ENCODE results near the gene NELFB. TPM values are rescaled to one million over a fixed set of nuclear protein-coding genes. Genes with fewer than 3 reads are reported as not detected.
A peak's percentile ranks its signal among the peaks of the same experiment; 100 is the strongest.

Gene NELFB
- total and polyA plus RNA-seq, 9 of the 15 experiments (the other 6 are each of a cell fraction or from before 2014, with no cell fraction given): 0.24 to 84.0 (median 29.7) TPM

GRCh38 chr9:137277329-137278041 lies 22.4 kb downstream of the NELFB start, which contains the start of gene TOR4A (continued):
- TF ChIP-seq ZC3H11A (IDR thresholded peaks at IDR 0.05; ENCODE audit: low read depth, low read length) (no peak), ZNF592 (IDR thresholded peaks at IDR 0.05) (no peak), ELF1 (tag; IDR thresholded peaks at IDR 0.05) (peak; percentile 75), ZNF239 (CRISPR knock-in tag; IDR thresholded peaks at IDR 0.05) (no peak), SREBF1 (IDR thresholded peaks at IDR 0.05; ENCODE audit: borderline replicate concordance, low read depth, low read length) (0 out of 2 replicates have a peak, but pooled peaks have one; percentile 15), NR2C1 (IDR thresholded peaks at IDR 0.05) (0 out of 2 replicates have a peak, but pooled peaks have one; percentile 33), NR2C1 (tag; IDR thresholded peaks at IDR 0.05) (no peak), CCNT2 (IDR thresholded peaks at IDR 0.05; ENCODE audit: borderline replicate concordance, extremely low read depth, insufficient read length, low read depth, low read length) (peak; percentile 86), YY1 (IDR thresholded peaks at IDR 0.05; ENCODE audit: borderline replicate concordance in 1 of 3, control insufficient read depth in 1 of 3, extremely low read depth in 1 of 3, insufficient read depth in 3 of 3, insufficient read length in 1 of 3, insufficient replicate concordance in 2 of 3, low read depth in 1 of 3, low read length in 2 of 3) (no peak), ATF3 (IDR thresholded peaks at IDR 0.05) (peak; percentile 47), ATF3 (CRISPR knock-in tag; conservative IDR thresholded peaks at IDR 0.05) (no peak), HINFP (tag; conservative IDR thresholded peaks at IDR 0.05; ENCODE audit: low read depth) (no peak), KHSRP (IDR thresholded peaks at IDR 0.05) (no peak), HMG20A (CRISPR knock-in tag; conservative IDR thresholded peaks at IDR 0.05) (no peak), ZBTB9 (CRISPR knock-in tag; IDR thresholded peaks at IDR 0.05) (peak; percentile 58; the same call in 1 of the 2 replicates), ZNF644 (tag; IDR thresholded peaks at IDR 0.05; ENCODE audit: low read depth) (no peak), RBBP5 (IDR thresholded peaks at IDR 0.05; ENCODE audit: borderline replicate concordance, insufficient read depth, low read length, poor library complexity, severe bottlenecking) (peak; percentile 19), CC2D1A (IDR thresholded peaks at IDR 0.05) (no peak; the same call in 1 of the 2 replicates), HMGN3 (IDR thresholded peaks at IDR 0.05; ENCODE audit: borderline replicate concordance, extremely low read depth, insufficient read length, low read depth, low read length) (peak; percentile 83)
